Measurements from ENCODE around the gene LRP1B.

- TF ChIP-seq CTCF (IDR thresholded peaks at IDR 0.05) = no peak
- no peak for TF ChIP-seq POLR2A (IDR thresholded peaks at IDR 0.05)
These were observed 1693.9 kb downstream of the LRP1B start for GRCh38 chr2:140436936-140437335.

Measured in Peyer's patch (tissue), 4 donors.